ENCODE results near the gene KCNE4. TPM values are rescaled to one million over a fixed set of nuclear protein-coding genes. Genes with fewer than 3 reads are reported as not detected.

Gene KCNE4
- total and polyA plus RNA-seq, 12 donors, result 0.97 to 5.7 (median 2.6) TPM

GRCh38 chr2:223034221-223034975 is 17.6 kb upstream of the KCNE4 start:
- intact Hi-C loops (cut with DNase I), result no loop called here
- H3K36me3 ChIP-seq (replicated peaks in 1 of 2), result no peaks in the 10 kb centered on the region
- H3K27me3 ChIP-seq, result no peaks in the 10 kb centered on the region
- H3K27ac ChIP-seq, result no peak overlapping the region
- no peak for TF ChIP-seq POLR2A (IDR thresholded peaks at IDR 0.05)
- TF ChIP-seq, protein P1, sequence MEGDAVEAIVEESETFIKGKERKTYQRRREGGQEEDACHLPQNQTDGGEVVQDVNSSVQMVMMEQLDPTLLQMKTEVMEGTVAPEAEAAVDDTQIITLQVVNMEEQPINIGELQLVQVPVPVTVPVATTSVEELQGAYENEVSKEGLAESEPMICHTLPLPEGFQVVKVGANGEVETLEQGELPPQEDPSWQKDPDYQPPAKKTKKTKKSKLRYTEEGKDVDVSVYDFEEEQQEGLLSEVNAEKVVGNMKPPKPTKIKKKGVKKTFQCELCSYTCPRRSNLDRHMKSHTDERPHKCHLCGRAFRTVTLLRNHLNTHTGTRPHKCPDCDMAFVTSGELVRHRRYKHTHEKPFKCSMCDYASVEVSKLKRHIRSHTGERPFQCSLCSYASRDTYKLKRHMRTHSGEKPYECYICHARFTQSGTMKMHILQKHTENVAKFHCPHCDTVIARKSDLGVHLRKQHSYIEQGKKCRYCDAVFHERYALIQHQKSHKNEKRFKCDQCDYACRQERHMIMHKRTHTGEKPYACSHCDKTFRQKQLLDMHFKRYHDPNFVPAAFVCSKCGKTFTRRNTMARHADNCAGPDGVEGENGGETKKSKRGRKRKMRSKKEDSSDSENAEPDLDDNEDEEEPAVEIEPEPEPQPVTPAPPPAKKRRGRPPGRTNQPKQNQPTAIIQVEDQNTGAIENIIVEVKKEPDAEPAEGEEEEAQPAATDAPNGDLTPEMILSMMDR (IDR thresholded peaks at IDR 0.05), result no peak
- no peak for DNase-seq
- H3K9me3 ChIP-seq (replicated peaks in 1 of 3), result no peaks in the 10 kb centered on the region
- H3K4me3 ChIP-seq, result no peak overlapping the region
- H3K4me1 ChIP-seq (replicated peaks in 1 of 2), result no peaks in the 10 kb centered on the region

- TF ChIP-seq POLR2A (IDR thresholded peaks at IDR 0.05), result no peak
- TF ChIP-seq, protein P1 (IDR thresholded peaks at IDR 0.05), result no peak
- H3K4me1 ChIP-seq (replicated peaks in 1 of 2), result peaks cover 0 to 3% of the 10 kb centered on the region in 2 donors
- H3K36me3 ChIP-seq (replicated peaks in 1 of 2), result no peaks in the 10 kb centered on the region
- H3K9me3 ChIP-seq (replicated peaks in 1 of 3), result no peaks in the 10 kb centered on the region
- WGBS, 4 donors, result 71 to 83% (median 72%) methylated on average over 3 of the region's 3 CpGs
- H3K4me3 ChIP-seq, result no peak overlapping the region
- no peaks in the 10 kb centered on the region for H3K27me3 ChIP-seq
- no peak overlapping the region for H3K27ac ChIP-seq
- intact Hi-C loops (cut with DNase I), result no loop called here
- DNase-seq, result no peak
Measured at GRCh38 chr2:223036790-223037444, 15.1 kb upstream of the KCNE4 start.

DNA sequence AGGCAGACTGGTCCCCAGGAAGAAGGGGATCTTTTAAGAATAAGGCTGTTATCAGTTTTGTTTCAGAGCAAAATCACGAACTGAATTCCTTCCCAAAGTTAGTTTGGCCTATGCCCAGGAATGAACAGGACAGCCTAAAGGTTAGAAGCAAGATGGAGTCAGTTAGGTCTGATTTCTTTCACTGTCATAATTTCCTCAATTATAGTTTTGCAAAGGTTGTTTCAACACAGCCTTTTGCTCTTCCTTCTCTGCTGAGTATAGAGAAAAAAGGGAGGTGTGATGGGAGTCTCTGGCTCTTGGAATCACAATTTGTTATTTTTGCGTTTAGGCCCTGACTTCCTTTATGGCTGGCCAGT is 14.6 kb upstream of the KCNE4 start:
- Histone ChIP-seq H3K36me3 (replicated peaks in 1 of 2) (no peaks in the 10 kb centered on the region), H3K9me3 (replicated peaks in 1 of 3) (no peaks in the 10 kb centered on the region), H3K27me3 (no peaks in the 10 kb centered on the region), H3K4me1 (replicated peaks in 1 of 2) (peaks cover 0 to 3% of the 10 kb centered on the region in 2 donors), H3K4me3 (no peak overlapping the region), H3K27ac (no peak overlapping the region)
- DNase-seq, result no peak
- 63 to 88% (median 69%) methylated on average over 2 of the region's 2 CpGs for WGBS, 4 donors
- TF ChIP-seq, protein P1 (IDR thresholded peaks at IDR 0.05), result no peak
- no peak for TF ChIP-seq POLR2A (IDR thresholded peaks at IDR 0.05)
- intact Hi-C loops (cut with DNase I), result no loop called here

- Histone ChIP-seq H3K27ac (no peak overlapping the region), H3K4me1 (replicated peaks in 1 of 2) (peaks cover 0 to 6% of the 10 kb centered on the region in 2 donors), H3K36me3 (replicated peaks in 1 of 2) (no peaks in the 10 kb centered on the region), H3K9me3 (replicated peaks in 1 of 3) (no peaks in the 10 kb centered on the region), H3K4me3 (no peak overlapping the region), H3K27me3 (no peaks in the 10 kb centered on the region)
- intact Hi-C loops (cut with DNase I), result no loop called here
- TF ChIP-seq, protein P1 (IDR thresholded peaks at IDR 0.05), result no peak
- TF ChIP-seq POLR2A (IDR thresholded peaks at IDR 0.05), result no peak
- 41 to 74% (median 50%) methylated on average over 1 of the region's 1 CpG for WGBS, 4 donors
- no peak for DNase-seq
Measured at GRCh38 chr2:223039618-223040017, 12.4 kb upstream of the KCNE4 start.
